GM06990 (cell line): Measurements from ENCODE around the gene LHCGR.

Experiments used
- DNase-seq: peaks from one replicate; pipeline ENCODE4 v3.0.0-alpha.2; 2011; ENCODE audit not compliant: insufficient read length; ENCODE audit errors: extremely low read depth
- H3K27me3 ChIP-seq: replicated peaks from 2 replicates; pipeline ENCODE4 v1.6.0; 2011; ENCODE audit warnings: low read length; ENCODE audit not compliant: control insufficient read depth, insufficient read depth
- H3K36me3 ChIP-seq: 2 replicates; pipeline ENCODE4 v1.5.1; 2011; ENCODE audit warnings: low read length; ENCODE audit not compliant: control insufficient read depth, insufficient read depth
- H3K4me3 ChIP-seq: replicated peaks from 2 replicates; pipeline ENCODE4 v1.5.1; 2011; ENCODE audit warnings: low read depth, mild to moderate bottlenecking, control low read depth, low read length
- CTCF ChIP-seq: IDR thresholded peaks from 2 replicates; pipeline ENCODE4 v1.5.1; 2011; ENCODE audit warnings: low read length, control low read depth, mild to moderate bottlenecking, inconsistent platforms; ENCODE audit not compliant: insufficient read depth, poor library complexity, severe bottlenecking

The LHCGR gene

GRCh38 chr2:48715956-48716355 is 39.6 kb downstream of the LHCGR start:
- no peak for TF ChIP-seq CTCF
- Histone ChIP-seq H3K36me3 (no peaks in the 10 kb centered on the region), H3K4me3 (no peak overlapping the region), H3K27me3 (peaks cover 2% of the 10 kb centered on the region; the same call in 1 of the 2 replicates)
- DNase-seq: no peak

GRCh38 chr2:48715042-48715899 is 40.3 kb downstream of the LHCGR start:
- Histone ChIP-seq H3K4me3 (no peak overlapping the region), H3K27me3 (peaks cover 2% of the 10 kb centered on the region; the same call in 1 of the 2 replicates), H3K36me3 (no peaks in the 10 kb centered on the region)
- DNase-seq: no peak
- TF ChIP-seq CTCF: no peak

GRCh38 chr2:48714245-48714644 is 41.3 kb downstream of the LHCGR start:
- TF ChIP-seq CTCF: no peak
- no peak for DNase-seq
- Histone ChIP-seq H3K36me3 (no peaks in the 10 kb centered on the region), H3K4me3 (no peak overlapping the region), H3K27me3 (peaks cover 2% of the 10 kb centered on the region; the same call in 1 of the 2 replicates)

- no peak for TF ChIP-seq CTCF
- DNase-seq: no peak
- no peak overlapping the region for H3K4me3 ChIP-seq
- peaks cover 2% of the 10 kb centered on the region; the same call in 1 of the 2 replicates for H3K27me3 ChIP-seq
- H3K36me3 ChIP-seq: no peaks in the 10 kb centered on the region
These were observed 41.9 kb downstream of the LHCGR start for GRCh38 chr2:48713647-48714046.

- no peak for DNase-seq
- Histone ChIP-seq H3K4me3 (no peak overlapping the region), H3K27me3 (peaks cover 2% of the 10 kb centered on the region; the same call in 1 of the 2 replicates), H3K36me3 (no peaks in the 10 kb centered on the region)
- no peak for TF ChIP-seq CTCF
These were observed 43.4 kb downstream of the LHCGR start for GRCh38 chr2:48712151-48712550.

- H3K27me3 ChIP-seq: peaks cover 2% of the 10 kb centered on the region; the same call in 1 of the 2 replicates
- no peaks in the 10 kb centered on the region for H3K36me3 ChIP-seq
- no peak for DNase-seq
- TF ChIP-seq CTCF: no peak
- no peak overlapping the region for H3K4me3 ChIP-seq
These were observed 44.2 kb downstream of the LHCGR start for GRCh38 chr2:48711343-48711742.
